HepG2 (cell line): ENCODE measurements around the gene NME7. TPM values are rescaled to one million over a fixed set of nuclear protein-coding genes. Genes with fewer than 3 reads are reported as not detected.

Experiments used
- AGO1 ChIP-seq: fragments of 200-400 bp; formaldehyde crosslinking; IDR thresholded peaks from 2 replicates; pipeline ENCODE4 v1.6.1; 2017; ENCODE audit warnings: mild to moderate bottlenecking, low read depth, low read length, moderate library complexity; ENCODE audit not compliant: poor library complexity, severe bottlenecking
- AHR ChIP-seq: IDR thresholded peaks from 2 replicates; pipeline ENCODE4 v1.6.1; 2018; ENCODE audit warnings: missing genetic modification reagents, missing compliant biosample characterization
- CBX5 ChIP-seq: sonication (generic); formaldehyde crosslinking; IDR thresholded peaks from 2 replicates; pipeline ENCODE4 v1.4.0; 2020; ENCODE audit warnings: missing genetic modification reagents, borderline replicate concordance
- HIVEP1 ChIP-seq: sonication (generic); formaldehyde crosslinking; IDR thresholded peaks from 2 replicates; pipeline ENCODE4 v1.4.0; 2020; ENCODE audit warnings: mild to moderate bottlenecking, missing genetic modification reagents
- IKZF1 ChIP-seq: fragments of 450-650 bp; IDR thresholded peaks from 2 replicates; pipeline ENCODE4 v1.7.1; 2016
- IKZF4 ChIP-seq: sonication (generic); formaldehyde crosslinking; IDR thresholded peaks from 2 replicates; pipeline ENCODE4 v1.5.1; 2020; ENCODE audit warnings: borderline replicate concordance, mild to moderate bottlenecking, low read depth, missing genetic modification reagents; ENCODE audit errors: not compliant biosample characterization
- KLF12 ChIP-seq: sonication (generic); formaldehyde crosslinking; IDR thresholded peaks from 2 replicates; pipeline ENCODE4 v1.4.0; 2020; ENCODE audit warnings: missing genetic modification reagents, borderline replicate concordance
- MBNL3 ChIP-seq: fragments of 250-450 bp; sonication (Bioruptor Pico); conservative IDR thresholded peaks from 2 replicates; pipeline ENCODE4 v1.8.0; 2022; ENCODE audit warnings: mild to moderate bottlenecking, inconsistent platforms
- RBM22 ChIP-seq: fragments of 200-400 bp; formaldehyde crosslinking; optimal IDR thresholded peaks from 2 replicates; pipeline ENCODE3; 2017; ENCODE audit warnings: mild to moderate bottlenecking, low read length, moderate library complexity
- TCF7 ChIP-seq: sonication (generic); IDR thresholded peaks from 2 replicates; pipeline ENCODE4 v1.6.1; 2016; ENCODE audit warnings: antibody characterized with exemption, low read depth
- ZC3H13 ChIP-seq: sonication (generic); formaldehyde crosslinking; IDR thresholded peaks from 2 replicates; pipeline ENCODE4 v1.8.1; 2023; ENCODE audit warnings: mild to moderate bottlenecking, missing genetic modification reagents, moderate library complexity
- ZKSCAN5 ChIP-seq: sonication (generic); formaldehyde crosslinking; IDR thresholded peaks from 2 replicates; pipeline ENCODE4 v1.5.1; 2020; ENCODE audit warnings: mild to moderate bottlenecking, missing genetic modification reagents
- ZNF367 ChIP-seq: sonication (generic); formaldehyde crosslinking; IDR thresholded peaks from 2 replicates; pipeline ENCODE4 v1.4.0; 2020; ENCODE audit warnings: missing genetic modification reagents, borderline replicate concordance
- ZNF660 ChIP-seq: sonication (generic); formaldehyde crosslinking; IDR thresholded peaks from 2 replicates; pipeline ENCODE4 v1.5.1; 2020; ENCODE audit warnings: mild to moderate bottlenecking, low read depth, missing genetic modification reagents, borderline replicate concordance
- ZZZ3 ChIP-seq: sonication (generic); formaldehyde crosslinking; IDR thresholded peaks from 2 replicates; pipeline ENCODE4 v1.4.0; 2020; ENCODE audit warnings: missing genetic modification reagents, mild to moderate bottlenecking, borderline replicate concordance
- polyA plus RNA-seq, 8 experiments: library from polyadenylated mRNA; depleted of rRNA in 3 of 8; stranded (reverse) in 7 of 8; unstranded in 1 of 8; fragments of >200 nt; fragmentation: Illumina TruSeq in 4 of 8; extraction: Trizol in 4 of 8; gene quantifications; 2 replicates each; pipeline versions ENCODE4 v1.2.1 to v1.2.3, GENCODE V29; 2011 to 2016; ENCODE audit warnings: low read depth in 4 of 8, missing spikeins in 1 of 8, mixed read lengths in 1 of 8; ENCODE audit not compliant: insufficient read depth in 1 of 8
- total RNA-seq, 5 experiments: library from RNA; depleted of rRNA; stranded (reverse); fragments of >200 nt; fragmentation: Illumina TruSeq; extraction: Trizol; gene quantifications; 2 replicates each; pipeline ENCODE4 v1.2.3, GENCODE V29; 2016; ENCODE audit warnings: low read depth in 1 of 5
- TF ChIP-seq, protein P1 (sequence below): sonication (generic); formaldehyde crosslinking; IDR thresholded peaks from 2 replicates; pipeline ENCODE4 v1.8.1; 2023; ENCODE audit warnings: mild to moderate bottlenecking, missing genetic modification reagents
- TF ChIP-seq, protein P2 (sequence below): sonication (generic); formaldehyde crosslinking; IDR thresholded peaks from 2 replicates; pipeline ENCODE4; 2020; ENCODE audit warnings: missing genetic modification reagents, mild to moderate bottlenecking, borderline replicate concordance
- TF ChIP-seq, protein P3 (sequence below): sonication (generic); formaldehyde crosslinking; IDR thresholded peaks from 2 replicates; pipeline ENCODE4 v1.8.0; 2022; ENCODE audit warnings: low read depth, missing genetic modification reagents
- TF ChIP-seq, protein P4 (sequence below): sonication (generic); formaldehyde crosslinking; IDR thresholded peaks from 2 replicates; pipeline ENCODE4 v1.5.0; 2020; ENCODE audit warnings: missing genetic modification reagents, mild to moderate bottlenecking, borderline replicate concordance
- TF ChIP-seq, protein P5 (sequence below): sonication (generic); formaldehyde crosslinking; IDR thresholded peaks from 2 replicates; pipeline ENCODE4 v1.8.1; 2023; ENCODE audit warnings: mild to moderate bottlenecking, missing genetic modification reagents

Gene NME7
- total and polyA plus RNA-seq, 2 of the 13 experiments (the other 11 are each of a cell fraction or from before 2014, with no cell fraction given), result 9.4 to 22.5 TPM

DNA sequence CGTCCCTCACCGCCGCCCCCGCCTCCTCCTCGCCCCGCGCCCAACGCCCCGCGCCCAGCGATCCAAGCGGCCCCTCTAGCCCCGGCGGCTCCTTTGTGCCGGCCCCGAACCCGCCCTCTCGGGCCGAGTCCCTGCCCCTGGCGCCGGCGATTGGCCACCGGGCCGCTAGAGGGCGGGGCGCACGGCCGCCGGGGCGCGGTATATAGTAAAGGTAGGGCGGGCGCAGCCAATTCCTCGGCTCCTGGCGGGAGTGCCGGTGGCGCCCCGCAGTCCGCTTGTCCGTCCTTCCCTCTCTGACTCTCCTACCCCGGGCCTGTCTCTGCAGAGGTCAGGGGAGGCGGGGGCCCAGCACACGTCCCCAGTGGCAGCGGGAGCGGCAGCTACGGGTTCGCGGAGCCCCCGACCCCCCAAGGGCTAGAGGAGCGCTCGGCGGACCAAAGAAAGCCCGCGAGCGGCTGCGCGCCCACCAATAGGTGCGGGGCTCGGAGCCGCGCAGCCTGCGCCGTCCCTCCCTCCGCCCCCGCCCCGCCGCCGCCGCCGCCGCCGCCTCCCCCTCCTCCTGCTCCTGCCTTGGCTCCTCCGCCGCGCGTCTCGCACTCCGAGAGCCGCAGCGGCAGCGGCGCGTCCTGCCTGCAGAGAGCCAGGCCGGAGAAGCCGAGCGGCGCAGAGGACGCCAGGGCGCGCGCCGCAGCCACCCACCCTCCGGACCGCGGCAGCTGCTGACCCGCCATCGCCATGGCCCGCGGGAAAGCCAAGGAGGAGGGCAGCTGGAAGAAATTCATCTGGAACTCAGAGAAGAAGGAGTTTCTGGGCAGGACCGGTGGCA is 261.3 kb downstream of the NME7 start, which contains the start of gene ATP1B1 (continued):
- TF ChIP-seq, protein P1, sequence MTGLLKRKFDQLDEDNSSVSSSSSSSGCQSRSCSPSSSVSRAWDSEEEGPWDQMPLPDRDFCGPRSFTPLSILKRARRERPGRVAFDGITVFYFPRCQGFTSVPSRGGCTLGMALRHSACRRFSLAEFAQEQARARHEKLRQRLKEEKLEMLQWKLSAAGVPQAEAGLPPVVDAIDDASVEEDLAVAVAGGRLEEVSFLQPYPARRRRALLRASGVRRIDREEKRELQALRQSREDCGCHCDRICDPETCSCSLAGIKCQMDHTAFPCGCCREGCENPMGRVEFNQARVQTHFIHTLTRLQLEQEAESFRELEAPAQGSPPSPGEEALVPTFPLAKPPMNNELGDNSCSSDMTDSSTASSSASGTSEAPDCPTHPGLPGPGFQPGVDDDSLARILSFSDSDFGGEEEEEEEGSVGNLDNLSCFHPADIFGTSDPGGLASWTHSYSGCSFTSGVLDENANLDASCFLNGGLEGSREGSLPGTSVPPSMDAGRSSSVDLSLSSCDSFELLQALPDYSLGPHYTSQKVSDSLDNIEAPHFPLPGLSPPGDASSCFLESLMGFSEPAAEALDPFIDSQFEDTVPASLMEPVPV (CRISPR knock-in tag), result no peak
- TF ChIP-seq IKZF1, result no peak
- 0 out of 2 replicates have a peak, but pooled peaks have one; percentile 73 for TF ChIP-seq KLF12 (CRISPR knock-in tag)
- TF ChIP-seq RBM22, result peak; percentile 82
- TF ChIP-seq ZNF367 (CRISPR knock-in tag), result peak; percentile 83; the same call in 1 of the 2 replicates
- no peak for TF ChIP-seq IKZF4
- no peak for TF ChIP-seq CBX5 (CRISPR knock-in tag)
- peak; percentile 74; the same call in 1 of the 2 replicates for TF ChIP-seq ZC3H13 (CRISPR knock-in tag)
- TF ChIP-seq, protein P2, sequence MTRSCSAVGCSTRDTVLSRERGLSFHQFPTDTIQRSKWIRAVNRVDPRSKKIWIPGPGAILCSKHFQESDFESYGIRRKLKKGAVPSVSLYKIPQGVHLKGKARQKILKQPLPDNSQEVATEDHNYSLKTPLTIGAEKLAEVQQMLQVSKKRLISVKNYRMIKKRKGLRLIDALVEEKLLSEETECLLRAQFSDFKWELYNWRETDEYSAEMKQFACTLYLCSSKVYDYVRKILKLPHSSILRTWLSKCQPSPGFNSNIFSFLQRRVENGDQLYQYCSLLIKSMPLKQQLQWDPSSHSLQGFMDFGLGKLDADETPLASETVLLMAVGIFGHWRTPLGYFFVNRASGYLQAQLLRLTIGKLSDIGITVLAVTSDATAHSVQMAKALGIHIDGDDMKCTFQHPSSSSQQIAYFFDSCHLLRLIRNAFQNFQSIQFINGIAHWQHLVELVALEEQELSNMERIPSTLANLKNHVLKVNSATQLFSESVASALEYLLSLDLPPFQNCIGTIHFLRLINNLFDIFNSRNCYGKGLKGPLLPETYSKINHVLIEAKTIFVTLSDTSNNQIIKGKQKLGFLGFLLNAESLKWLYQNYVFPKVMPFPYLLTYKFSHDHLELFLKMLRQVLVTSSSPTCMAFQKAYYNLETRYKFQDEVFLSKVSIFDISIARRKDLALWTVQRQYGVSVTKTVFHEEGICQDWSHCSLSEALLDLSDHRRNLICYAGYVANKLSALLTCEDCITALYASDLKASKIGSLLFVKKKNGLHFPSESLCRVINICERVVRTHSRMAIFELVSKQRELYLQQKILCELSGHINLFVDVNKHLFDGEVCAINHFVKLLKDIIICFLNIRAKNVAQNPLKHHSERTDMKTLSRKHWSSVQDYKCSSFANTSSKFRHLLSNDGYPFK (CRISPR knock-in tag), result no peak
- TF ChIP-seq ZNF660 (CRISPR knock-in tag), result no peak
- no peak for TF ChIP-seq MBNL3
- TF ChIP-seq, protein P3, sequence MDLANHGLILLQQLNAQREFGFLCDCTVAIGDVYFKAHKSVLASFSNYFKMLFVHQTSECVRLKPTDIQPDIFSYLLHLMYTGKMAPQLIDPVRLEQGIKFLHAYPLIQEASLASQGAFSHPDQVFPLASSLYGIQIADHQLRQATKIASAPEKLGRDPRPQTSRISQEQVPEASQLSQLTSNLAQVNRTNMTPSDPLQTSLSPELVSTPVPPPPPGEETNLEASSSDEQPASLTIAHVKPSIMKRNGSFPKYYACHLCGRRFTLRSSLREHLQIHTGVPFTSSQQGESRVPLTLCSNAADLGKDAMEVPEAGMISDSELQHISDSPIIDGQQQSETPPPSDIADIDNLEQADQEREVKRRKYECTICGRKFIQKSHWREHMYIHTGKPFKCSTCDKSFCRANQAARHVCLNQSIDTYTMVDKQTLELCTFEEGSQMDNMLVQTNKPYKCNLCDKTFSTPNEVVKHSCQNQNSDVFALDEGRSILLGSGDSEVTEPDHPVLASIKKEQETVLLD (CRISPR knock-in tag), result peak; percentile 63; the same call in 1 of the 2 replicates
- TF ChIP-seq AHR (CRISPR knock-in tag), result 0 out of 2 replicates have a peak, but pooled peaks have one; percentile 40
- TF ChIP-seq HIVEP1, result no peak
- peak; percentile 65; the same call in 1 of the 2 replicates for TF ChIP-seq TCF7
- no peak for TF ChIP-seq ZKSCAN5 (CRISPR knock-in tag)
- TF ChIP-seq, protein P4, sequence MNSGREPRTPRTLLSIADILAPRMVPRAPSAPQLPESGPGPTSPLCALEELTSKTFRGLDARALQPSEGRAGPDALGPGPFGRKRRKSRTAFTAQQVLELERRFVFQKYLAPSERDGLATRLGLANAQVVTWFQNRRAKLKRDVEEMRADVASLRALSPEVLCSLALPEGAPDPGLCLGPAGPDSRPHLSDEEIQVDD, result no peak
- no peak for TF ChIP-seq AGO1
- TF ChIP-seq ZZZ3 (CRISPR knock-in tag), result no peak
- TF ChIP-seq, protein P5, sequence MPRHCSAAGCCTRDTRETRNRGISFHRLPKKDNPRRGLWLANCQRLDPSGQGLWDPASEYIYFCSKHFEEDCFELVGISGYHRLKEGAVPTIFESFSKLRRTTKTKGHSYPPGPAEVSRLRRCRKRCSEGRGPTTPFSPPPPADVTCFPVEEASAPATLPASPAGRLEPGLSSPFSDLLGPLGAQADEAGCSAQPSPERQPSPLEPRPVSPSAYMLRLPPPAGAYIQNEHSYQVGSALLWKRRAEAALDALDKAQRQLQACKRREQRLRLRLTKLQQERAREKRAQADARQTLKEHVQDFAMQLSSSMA, result 0 out of 2 replicates have a peak, but pooled peaks have one; percentile 20
